ENCODE measurements around the gene MAP2K6.

MAP2K6 gene

GRCh38 chr17:69427486-69428197 is 13.1 kb downstream of the MAP2K6 start:
- no peak for DNase-seq

GRCh38 chr17:69428252-69428980 is 13.9 kb downstream of the MAP2K6 start:
- DNase-seq: no peak

DNA sequence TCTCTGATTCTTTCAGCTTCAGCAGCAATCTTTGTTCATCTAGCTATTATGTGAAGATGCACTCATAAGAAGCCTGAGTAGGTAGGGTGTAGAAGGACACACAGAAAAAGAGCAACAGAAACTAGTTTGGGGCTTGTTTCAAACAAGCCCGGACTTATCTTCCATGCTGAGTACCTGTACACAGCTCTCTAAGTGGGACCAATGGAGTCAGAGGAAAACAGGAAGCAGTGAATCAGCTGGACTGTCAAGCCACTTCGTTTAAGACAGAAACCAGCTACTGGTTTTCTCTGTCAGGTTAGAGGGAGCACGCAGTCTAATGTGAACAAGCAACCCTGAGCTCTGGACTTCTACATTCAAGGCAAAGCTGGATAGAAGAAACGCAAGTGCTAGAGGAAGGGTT is 16.0 kb downstream of the MAP2K6 start:
- no peak for DNase-seq

GRCh38 chr17:69431835-69432234 is 17.3 kb downstream of the MAP2K6 start:
- no peak for DNase-seq

- DNase-seq: no peak
Measured at GRCh38 chr17:69433093-69433492, 18.6 kb downstream of the MAP2K6 start.

DNA sequence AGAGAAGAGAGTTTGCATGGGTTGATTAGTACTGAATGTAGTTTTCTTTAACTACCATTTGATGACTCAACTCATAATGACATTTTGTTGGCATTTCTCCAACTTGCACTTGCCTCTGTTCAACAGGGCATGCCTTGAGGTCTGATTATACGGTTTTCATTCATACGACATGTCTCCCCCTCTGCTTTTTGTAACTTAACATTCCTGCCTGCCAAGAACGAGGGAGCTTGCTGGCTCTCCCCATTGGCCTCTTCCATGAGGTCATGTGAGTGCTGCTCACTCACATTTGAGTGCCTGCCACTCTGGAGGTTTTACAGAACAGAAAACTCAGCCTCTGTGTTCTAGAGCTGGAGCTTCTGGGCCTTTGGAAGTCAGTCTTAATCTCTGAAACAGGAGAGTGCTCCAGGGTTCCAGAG is 19.7 kb downstream of the MAP2K6 start:
- DNase-seq: no peak

DNA sequence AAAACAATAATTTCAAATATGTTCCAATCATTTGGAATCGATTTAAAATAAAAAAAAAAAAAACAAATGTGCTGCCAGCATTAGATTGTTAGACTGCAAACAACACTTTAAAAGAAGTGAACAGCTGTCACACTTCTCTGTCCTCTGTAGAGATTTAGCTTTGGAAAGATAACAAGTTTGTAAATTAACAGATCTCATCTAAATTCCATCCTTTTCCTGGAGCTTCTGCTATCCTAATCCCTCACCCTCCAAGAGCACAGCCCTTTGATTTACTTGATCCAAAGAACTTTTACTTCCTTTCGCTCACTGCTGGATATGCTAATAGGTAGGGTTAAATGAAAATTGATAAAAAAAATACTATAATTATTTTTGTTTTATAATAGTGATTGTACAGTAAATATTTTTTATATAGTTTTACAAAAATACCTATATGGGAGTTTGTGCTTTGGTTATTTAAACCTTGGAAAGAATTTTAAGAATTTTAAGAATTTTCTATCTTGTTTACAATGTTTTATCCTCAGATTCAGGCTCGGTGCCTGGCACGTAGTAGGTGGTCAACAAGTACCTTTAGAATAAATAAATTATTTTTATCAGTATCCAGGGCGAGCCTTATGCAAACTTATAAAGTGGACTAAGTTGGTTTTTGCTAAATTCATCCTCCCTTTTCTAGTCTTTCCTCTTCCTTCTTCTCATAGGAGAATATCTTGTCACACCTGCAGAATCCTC is 21.6 kb downstream of the MAP2K6 start:
- DNase-seq: no peak

DNA sequence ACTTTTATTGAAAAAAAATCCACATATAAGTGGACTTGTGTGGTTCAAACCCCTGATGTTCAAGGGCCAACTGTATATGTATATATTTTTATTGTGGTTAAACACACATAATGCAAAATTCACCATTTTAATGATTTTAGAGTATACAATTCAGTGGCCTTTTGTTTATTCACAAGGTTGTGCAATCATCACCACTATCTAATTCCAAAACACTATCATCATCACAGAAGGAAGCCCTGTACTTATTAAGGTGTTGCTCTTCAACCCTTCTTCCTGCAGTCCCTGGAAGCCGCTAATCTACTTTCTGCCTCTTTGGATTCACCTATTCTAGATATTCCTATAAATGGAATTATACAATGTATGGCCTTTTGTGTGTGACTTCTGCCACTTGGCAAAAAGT is 23.0 kb downstream of the MAP2K6 start:
- DNase-seq: no peak

DNA sequence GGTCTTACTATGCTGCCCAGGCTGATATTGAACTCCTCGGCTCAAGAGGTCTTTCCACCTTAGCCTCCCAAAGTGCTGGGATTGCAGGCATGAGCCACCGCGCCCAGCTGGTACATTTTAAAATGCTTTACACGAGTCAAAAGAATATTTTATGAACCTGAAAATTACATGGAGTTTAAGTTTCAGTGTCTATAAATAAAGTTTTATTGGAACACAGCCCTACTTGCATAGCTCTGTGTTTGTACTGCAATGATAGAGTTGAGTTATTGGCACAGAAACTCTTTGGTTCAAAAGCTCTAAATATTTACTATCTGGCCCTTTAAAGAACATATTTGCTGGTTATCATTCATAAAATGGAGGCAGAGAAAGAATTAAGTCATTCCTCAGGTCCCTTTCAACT is 24.3 kb downstream of the MAP2K6 start:
- no peak for DNase-seq

GRCh38 chr17:69441179-69441578 is 26.7 kb downstream of the MAP2K6 start:
- no peak for DNase-seq

DNA sequence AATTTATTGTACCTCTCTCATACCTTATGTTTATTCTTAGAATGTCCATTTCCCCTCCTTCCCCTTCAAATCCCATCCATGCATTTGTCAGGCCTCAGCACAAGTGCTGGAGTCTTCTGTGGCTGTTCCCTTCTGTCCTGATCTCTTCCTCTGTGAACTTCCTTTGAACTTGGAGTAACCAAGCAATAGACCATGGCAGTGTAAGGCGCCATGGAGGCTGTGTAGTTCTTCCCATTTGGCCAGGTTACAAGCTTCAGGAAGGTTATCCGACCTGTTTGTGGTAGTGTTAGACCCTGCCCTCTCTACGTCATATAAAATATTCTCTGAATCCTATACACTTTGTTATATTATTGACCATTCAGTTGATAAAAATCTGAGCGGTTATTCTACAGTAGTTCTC is 28.6 kb downstream of the MAP2K6 start:
- no peak for DNase-seq

GRCh38 chr17:69444023-69444422 is 29.5 kb downstream of the MAP2K6 start:
- DNase-seq: no peak

DNA sequence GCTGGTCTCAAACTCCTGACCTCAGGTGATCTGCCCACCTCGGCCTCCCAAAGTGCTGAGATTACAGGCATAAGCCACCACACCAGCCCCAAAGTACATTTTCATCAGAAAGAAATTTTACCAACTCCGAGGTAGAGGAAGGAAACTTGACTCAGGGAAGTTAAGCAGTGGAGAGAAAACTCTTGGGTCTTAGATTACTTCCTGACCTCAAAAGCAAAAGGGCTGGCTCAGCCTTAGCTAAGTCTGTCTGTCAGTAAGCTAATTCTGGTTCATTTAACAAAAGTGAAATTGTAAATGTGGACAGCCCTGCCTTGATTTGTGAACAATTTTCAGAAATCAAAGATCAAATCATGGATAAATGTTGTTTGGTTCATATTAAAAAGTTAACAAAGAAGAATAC is 30.6 kb downstream of the MAP2K6 start:
- no peak for DNase-seq

DNA sequence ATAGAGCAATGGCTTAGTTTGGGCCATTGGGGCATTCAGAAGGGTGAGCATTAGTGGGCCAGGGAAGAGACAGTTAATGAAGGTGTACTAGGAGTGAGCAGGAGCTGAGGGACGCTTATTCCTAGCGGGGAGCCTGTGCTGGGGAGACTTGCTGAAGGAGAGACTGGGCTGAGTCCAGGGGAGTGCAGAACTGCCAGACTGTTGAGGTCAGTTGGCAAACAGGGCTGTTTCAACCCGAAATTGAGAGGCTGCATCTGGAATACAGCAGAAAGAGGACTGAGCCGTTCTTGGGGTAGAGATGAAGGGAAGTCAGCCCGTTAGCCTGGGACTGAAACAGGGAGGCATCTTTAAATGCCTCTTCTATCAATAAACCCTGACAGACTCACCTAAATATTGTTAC is 33.2 kb downstream of the MAP2K6 start:
- DNase-seq: no peak

DNA sequence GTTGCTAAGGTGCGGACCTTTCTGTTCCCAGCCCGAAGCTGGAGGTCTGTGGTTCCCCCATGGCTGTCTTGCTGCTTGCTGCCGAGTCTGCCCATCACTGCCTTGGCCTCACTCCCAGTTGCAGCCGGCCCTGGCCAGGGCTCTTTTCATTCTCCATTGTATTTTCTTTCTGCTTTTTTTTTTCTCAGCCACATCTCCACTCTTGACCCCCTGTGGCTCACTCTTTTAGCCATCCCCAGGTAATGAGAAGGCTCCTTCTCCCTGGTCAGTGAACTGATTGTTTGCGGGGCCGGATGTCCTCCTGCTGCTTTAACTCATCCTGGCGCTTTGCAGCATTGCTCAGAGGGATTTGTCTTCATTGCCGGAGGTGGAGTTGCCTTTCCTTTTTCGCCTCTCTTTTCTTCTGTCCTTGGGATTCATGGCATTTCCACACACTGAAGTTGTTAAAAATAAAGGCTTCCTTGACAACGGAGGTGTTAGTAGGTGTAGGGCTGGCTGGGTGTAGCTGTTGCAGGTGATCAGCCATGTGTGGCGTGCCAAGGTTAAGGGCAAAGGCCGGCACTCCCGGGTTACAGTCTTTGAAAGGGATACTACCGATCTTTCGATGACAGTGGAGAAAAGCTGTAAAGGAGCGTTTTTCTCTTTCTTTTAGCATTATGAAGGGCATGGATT is 34.1 kb downstream of the MAP2K6 start:
- DNase-seq: no peak

DNA sequence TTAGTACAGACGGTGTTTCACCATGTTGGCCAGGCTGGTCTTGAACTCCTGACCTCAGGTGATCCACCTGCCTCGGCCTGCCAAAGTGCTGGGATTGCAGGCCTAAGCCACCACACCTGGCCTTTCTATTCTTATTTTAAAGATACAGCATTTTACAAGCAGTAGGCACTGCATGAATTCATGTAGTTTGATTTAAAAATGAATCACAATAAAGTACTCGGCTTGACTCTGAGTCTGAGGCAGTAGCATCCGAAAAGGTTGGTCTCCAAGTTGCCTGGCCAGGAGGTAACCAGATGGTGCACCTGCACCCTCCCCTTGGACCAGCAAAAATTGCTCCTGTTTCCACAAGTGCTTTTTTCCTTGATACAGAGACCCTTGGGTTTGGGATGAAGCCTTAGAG is 35.6 kb downstream of the MAP2K6 start:
- DNase-seq: no peak

- no peak for DNase-seq
Measured at GRCh38 chr17:69450918-69451317, 36.4 kb downstream of the MAP2K6 start.

GRCh38 chr17:69451416-69452394 is 37.2 kb downstream of the MAP2K6 start:
- no peak for DNase-seq

DNA sequence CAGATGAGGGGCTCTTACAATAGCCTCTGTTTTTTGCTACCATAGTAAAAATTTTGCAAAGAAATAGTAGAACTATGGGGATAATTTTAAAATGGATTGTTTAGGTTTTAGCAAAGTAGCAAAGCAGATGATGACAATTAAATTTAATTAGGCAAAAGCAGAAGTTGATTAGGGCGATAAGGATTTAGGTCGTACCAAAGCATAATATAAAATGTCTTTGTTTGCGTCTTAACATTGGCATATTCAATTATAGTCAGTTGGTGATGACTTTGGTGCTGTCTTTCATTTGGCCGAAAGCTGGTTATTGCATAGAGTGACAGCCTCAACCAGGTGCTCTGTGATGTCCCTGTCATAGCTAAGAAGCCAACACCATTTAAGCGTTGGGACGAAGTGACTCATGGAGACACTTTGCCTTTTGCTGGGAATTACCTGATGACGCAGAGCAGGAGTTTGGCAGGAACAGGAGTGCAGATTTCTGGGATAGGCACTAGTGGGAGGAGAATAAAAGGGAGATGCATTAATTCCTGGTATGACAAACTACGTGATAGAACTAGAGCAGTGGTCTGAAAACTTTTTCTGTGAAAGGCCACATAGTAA is 38.3 kb downstream of the MAP2K6 start:
- no peak for DNase-seq

- no peak for DNase-seq
Measured at GRCh38 chr17:69454051-69454450, 39.6 kb downstream of the MAP2K6 start.

GRCh38 chr17:69455040-69455439 is 40.5 kb downstream of the MAP2K6 start:
- no peak for DNase-seq

DNA sequence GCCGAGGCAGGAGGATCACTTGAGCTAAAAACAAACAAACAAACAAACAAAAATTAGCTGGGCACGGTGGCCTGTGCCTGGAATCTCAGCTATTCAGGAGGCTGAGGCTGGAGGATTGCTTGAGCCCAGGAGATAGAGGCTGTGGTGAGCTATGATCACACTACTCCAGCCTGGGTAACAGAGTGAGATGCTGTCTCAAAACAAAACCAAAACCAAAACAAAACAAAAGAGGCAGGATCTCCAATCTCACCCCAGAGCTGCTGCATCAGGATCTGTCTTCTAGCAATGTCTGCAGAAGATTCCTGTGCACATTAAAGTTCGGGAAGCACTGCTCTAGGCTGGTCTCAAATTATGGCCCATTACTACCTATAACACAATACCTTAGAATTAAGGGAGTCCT is 43.1 kb downstream of the MAP2K6 start:
- DNase-seq: no peak

All from NCI-H226 (cell line).